Body of pancreas (tissue), 4 donors: Measurements from ENCODE around the gene BHMT2. TPM values are rescaled to one million over a fixed set of nuclear protein-coding genes. Genes with fewer than 3 reads are reported as not detected.
A peak's percentile ranks its signal among the peaks of the same experiment; 100 is the strongest.

Source experiments
- ATAC-seq: fragments of 150-250 bp; one replicate; pipeline ENCODE4 v1.9.1; 2016
- DNase-seq, 4 donors: peaks; one replicate each; pipeline ENCODE4 v3.0.0-alpha.2; 2019
- H3K27ac ChIP-seq, 4 donors: fragments of 200-600 bp; sonication (generic); 1 replicate in 3 of 4; 2 replicates in 1 of 4; pipeline versions ENCODE4 v1.5.1 to v1.6.1; 2016 to 2019; ENCODE audit warnings: mild to moderate bottlenecking in 1 of 4, mixed read lengths in 1 of 4, moderate library complexity in 1 of 4
- H3K27me3 ChIP-seq, 2 donors: fragments of 200-600 bp; sonication (generic); one replicate each; pipeline ENCODE4 v1.6.0; 2016; ENCODE audit warnings: mild to moderate bottlenecking in 1 of 2
- H3K36me3 ChIP-seq, 2 donors: fragments of 200-600 bp; sonication (generic); replicated peaks in 1 of 2; 2 replicates each; pipeline ENCODE4 v1.5.1; 2016; ENCODE audit warnings: low read depth in 2 of 2; ENCODE audit not compliant: insufficient read depth in 1 of 2
- H3K4me1 ChIP-seq: fragments of 200-600 bp; sonication (generic); one replicate; pipeline ENCODE4 v1.6.0; 2016
- H3K4me3 ChIP-seq, 2 donors: fragments of 200-600 bp; sonication (generic); 1 replicate in 1 of 2; 2 replicates in 1 of 2; pipeline ENCODE4 v1.5.1; 2016 to 2019
- H3K9me3 ChIP-seq, 3 donors: fragments of 200-600 bp; sonication (generic); 1 replicate in 2 of 3; 2 replicates in 1 of 3; pipeline ENCODE4 v1.5.1; 2016
- CTCF ChIP-seq, 7 experiments: fragments of 450-650 bp in 4 of 7; fragments of 200-600 bp in 3 of 7; sonication (generic) in 3 of 7; IDR thresholded peaks; one replicate each; pipeline ENCODE4 v1.5.1; 2016 to 2019; ENCODE audit warnings: antibody characterized with exemption in 7 of 7
- POLR2A ChIP-seq, 3 donors: fragments of 450-650 bp; IDR thresholded peaks; one replicate each; pipeline ENCODE4 v1.6.1; 2016; ENCODE audit warnings: antibody characterized with exemption in 3 of 3, mild to moderate bottlenecking in 2 of 3
- WGBS, 2 donors: methylation state at CpG; one replicate each; pipeline ENCODE4 v1.1.5; 2017; 5-methylcytosine and 5-hydroxymethylcytosine counted together
- intact Hi-C: fragments of 100-400 bp; cut with DNase I; formaldehyde crosslinking; loops from one replicate; pipeline ENCODE4 v1.15.1; 2023
- total RNA-seq, 2 donors: library from RNA; depleted of rRNA; stranded (reverse); fragments of >200 nt; gene quantifications; one replicate each; pipeline ENCODE4 v1.1.0, GENCODE V29; 2016

Gene BHMT2
- total RNA-seq, 2 donors from 2014 or later = 1.6 to 2.6 TPM

GRCh38 chr5:79093762-79094161 is 24.2 kb downstream of the BHMT2 start:
- Histone ChIP-seq H3K36me3 (no peaks in the 10 kb centered on the region), H3K27ac (no peak overlapping the region), H3K4me1 (peaks cover 8% of the 10 kb centered on the region), H3K4me3 (no peak overlapping the region), H3K27me3 (no peaks in the 10 kb centered on the region), H3K9me3 (no peaks in the 10 kb centered on the region)
- WGBS, 2 donors = 36 to 42% methylated on average over 3 of the region's 3 CpGs
- DNase-seq (no peak), ATAC-seq (no peak)
- intact Hi-C loops = no loop called here
- TF ChIP-seq CTCF (IDR thresholded peaks at IDR 0.05) (no peak), POLR2A (IDR thresholded peaks at IDR 0.05) (no peak)

- no peak for TF ChIP-seq POLR2A (IDR thresholded peaks at IDR 0.05)
- no peak for TF ChIP-seq CTCF (IDR thresholded peaks at IDR 0.05)
Observed at GRCh38 chr5:79105868-79106267, 36.3 kb downstream of the BHMT2 start.

DNA sequence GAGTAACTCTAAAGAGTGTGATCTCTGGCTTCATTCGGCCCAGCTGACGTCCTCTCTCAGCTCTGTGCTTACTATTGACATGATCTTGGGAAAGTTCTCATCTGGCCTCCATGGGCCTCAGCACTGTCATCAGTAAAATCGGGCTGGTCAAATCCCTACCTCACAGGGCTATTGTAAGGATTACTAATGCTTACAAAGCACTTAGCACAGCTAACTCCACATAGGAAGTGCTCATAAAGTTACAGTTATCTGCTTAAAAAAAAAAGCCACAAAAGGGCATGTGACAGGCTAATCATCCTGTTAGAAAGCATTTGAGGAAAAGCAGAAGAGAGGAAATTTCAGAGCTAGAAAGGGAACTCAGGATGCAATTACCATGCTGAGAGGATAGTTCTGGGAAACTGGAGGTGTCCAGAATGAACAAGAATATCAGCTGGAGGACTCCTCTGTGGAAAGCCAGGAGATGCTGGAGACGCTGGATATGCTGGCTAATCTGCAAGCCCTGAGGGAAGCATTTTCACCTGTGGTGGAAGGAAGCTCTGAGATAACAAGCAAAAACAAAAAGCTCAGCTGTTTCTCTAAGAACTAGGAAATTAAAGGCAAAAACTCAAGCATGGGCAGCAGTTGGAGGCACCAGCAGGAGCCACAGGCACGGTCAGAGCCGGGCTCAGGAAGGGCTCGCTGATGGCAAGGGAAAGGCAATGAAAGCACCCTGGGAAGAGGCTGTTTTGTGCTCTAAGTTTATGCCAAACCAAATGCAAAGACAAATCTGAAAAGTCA is 37.6 kb downstream of the BHMT2 start:
- WGBS, 2 donors = 49 to 53% methylated on average over 7 of the region's 7 CpGs
- DNase-seq = peak; percentile 54 to 79 (median 69)
- Histone ChIP-seq H3K27ac (peak overlapping the region in 3 of 4 donors; percentile 6 to 57 (median 51)), H3K36me3 (no peaks in the 10 kb centered on the region), H3K4me3 (no peak overlapping the region), H3K9me3 (no peaks in the 10 kb centered on the region), H3K4me1 (peaks cover 3% of the 10 kb centered on the region), H3K27me3 (no peaks in the 10 kb centered on the region)
- TF ChIP-seq POLR2A (IDR thresholded peaks at IDR 0.05) (no peak), CTCF (IDR thresholded peaks at IDR 0.05) (no peak)
- peak; percentile 95 for ATAC-seq
- intact Hi-C loops = no loop called here

More at GRCh38 chr5:79105868-79106267, 36.3 kb downstream of the BHMT2 start:
- no peaks in the 10 kb centered on the region for H3K27me3 ChIP-seq
- 91 to 94% methylated on average over 2 of the region's 2 CpGs for WGBS, 2 donors
- H3K9me3 ChIP-seq = no peaks in the 10 kb centered on the region
- DNase-seq (no peak), ATAC-seq (no peak)
- H3K27ac ChIP-seq = no peak overlapping the region
- H3K36me3 ChIP-seq = no peaks in the 10 kb centered on the region
- no peak overlapping the region for H3K4me3 ChIP-seq
- intact Hi-C loops = no loop called here
- peaks cover 3% of the 10 kb centered on the region for H3K4me1 ChIP-seq

- Histone ChIP-seq H3K4me1 (peaks cover 3% of the 10 kb centered on the region), H3K27me3 (no peaks in the 10 kb centered on the region), H3K9me3 (no peaks in the 10 kb centered on the region), H3K4me3 (no peak overlapping the region), H3K27ac (no peak overlapping the region), H3K36me3 (no peaks in the 10 kb centered on the region)
- WGBS, 2 donors = 71 to 73% methylated on average over 3 of the region's 3 CpGs
- TF ChIP-seq CTCF (IDR thresholded peaks at IDR 0.05) (no peak), POLR2A (IDR thresholded peaks at IDR 0.05) (no peak)
- intact Hi-C loops = no loop called here
- DNase-seq (no peak), ATAC-seq (no peak)
Observed at GRCh38 chr5:79108086-79108485, 38.5 kb downstream of the BHMT2 start.

DNA sequence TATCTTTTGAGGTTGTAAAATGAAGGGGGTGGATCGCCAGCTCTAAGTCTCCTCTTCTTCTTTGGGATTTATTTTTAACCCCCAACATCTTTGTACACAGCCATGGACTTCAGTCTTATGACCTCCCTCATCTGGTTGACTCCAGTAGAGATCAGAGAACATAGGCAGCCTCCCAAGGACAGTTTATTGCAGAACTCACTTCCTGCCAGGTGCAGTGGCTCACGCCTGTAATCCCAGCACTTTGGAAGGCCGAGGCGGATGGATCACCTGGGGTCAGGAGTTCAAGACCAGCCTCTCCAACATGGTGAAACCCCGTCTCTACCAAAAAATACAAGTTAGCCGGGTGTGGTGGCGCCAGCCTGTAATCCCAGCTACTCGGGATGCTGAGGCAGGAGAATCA is 39.2 kb downstream of the BHMT2 start:
- DNase-seq = no peak
- TF ChIP-seq CTCF (IDR thresholded peaks at IDR 0.05) = no peak
- no peak for TF ChIP-seq POLR2A (IDR thresholded peaks at IDR 0.05)
- 70 to 82% methylated on average over 7 to 8 of the region's 8 CpGs for WGBS, 2 donors
- no peaks in the 10 kb centered on the region for H3K36me3 ChIP-seq
- intact Hi-C loops = no loop called here
- H3K4me1 ChIP-seq = peaks cover 3% of the 10 kb centered on the region
- ATAC-seq = no peak
- H3K9me3 ChIP-seq = no peaks in the 10 kb centered on the region
- no peak overlapping the region for H3K4me3 ChIP-seq
- H3K27me3 ChIP-seq = no peaks in the 10 kb centered on the region
- H3K27ac ChIP-seq = no peak overlapping the region
